Mammary epithelial cell (primary cell): ENCODE measurements around the gene TARS2.

Source experiments
- CTCF ChIP-seq, 2 donors: IDR thresholded peaks in 1 of 2; conservative IDR thresholded peaks in 1 of 2; 2 replicates each; pipeline ENCODE4 v1.5.1; 2011 to 2012; ENCODE audit warnings: inconsistent platforms in 2 of 2, low read length in 2 of 2, mild to moderate bottlenecking in 2 of 2, control low read depth in 1 of 2, low read depth in 1 of 2; ENCODE audit not compliant: insufficient read depth in 1 of 2; ENCODE audit errors: extremely low read depth in 1 of 2
- EZH2 ChIP-seq: IDR thresholded peaks from 2 replicates; pipeline ENCODE4 v1.6.1; 2012; ENCODE audit warnings: low read length, inconsistent platforms, borderline replicate concordance

DNA sequence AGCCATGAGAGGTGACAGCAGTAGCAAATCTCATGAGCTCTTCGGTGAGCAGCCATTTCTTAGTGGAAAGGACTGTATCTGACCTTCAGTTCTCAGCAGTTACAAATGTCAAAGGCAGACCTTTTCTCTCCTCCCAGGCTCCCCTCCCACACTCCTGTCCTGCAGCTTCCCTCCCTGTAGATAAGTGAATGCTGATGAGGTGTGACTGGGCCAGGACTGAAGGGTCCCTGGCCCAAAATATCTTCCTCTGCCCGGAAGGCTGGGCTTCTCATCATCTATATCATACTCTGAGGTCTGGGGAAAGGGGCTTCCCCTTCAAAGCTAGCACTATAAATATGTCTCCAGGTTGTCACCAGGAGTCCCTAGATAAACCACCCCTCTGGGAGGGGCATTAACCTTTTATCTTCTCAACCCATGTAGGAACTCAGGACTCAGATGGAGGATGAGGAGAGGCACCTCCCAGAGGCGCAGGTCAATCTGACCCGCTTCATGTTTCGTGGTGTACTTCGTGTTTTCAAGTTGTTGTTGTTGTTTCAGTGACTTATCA is 58.3 kb downstream of the TARS2 start:
- no peak for TF ChIP-seq CTCF (conservative IDR thresholded peaks at IDR 0.05 in 1 of 2, IDR thresholded peaks at IDR 0.05 in 1 of 2; ENCODE audit: extremely low read depth in 1 of 2, insufficient read depth in 1 of 2, low read depth in 1 of 2, low read length in 2 of 2)
- TF ChIP-seq EZH2: no peak
